Esophagus (tissue), 2 donors: ENCODE results near the gene NDE1. TPM values are rescaled to one million over a fixed set of nuclear protein-coding genes. Genes with fewer than 3 reads are reported as not detected.
"Not testable (repeated sequence)": the region's sequence is repeated elsewhere in the genome, so short reads cannot be mapped to it uniquely, and the experiment has no call there.

Experiments used
- H3K27ac ChIP-seq, 2 donors: one replicate each; pipeline ENCODE4 v1.5.1; 2013; ENCODE audit warnings: low read depth in 2 of 2, mild to moderate bottlenecking in 2 of 2, inconsistent platforms in 1 of 2, low read length in 1 of 2, moderate library complexity in 1 of 2
- H3K27me3 ChIP-seq, 2 donors: one replicate each; pipeline ENCODE4 v1.6.1; 2013; ENCODE audit warnings: low read length in 2 of 2, control low read depth in 1 of 2, mild to moderate bottlenecking in 1 of 2; ENCODE audit not compliant: insufficient read depth in 2 of 2, control insufficient read depth in 1 of 2
- H3K36me3 ChIP-seq, 2 donors: one replicate each; pipeline ENCODE4 v1.6.1; 2013; ENCODE audit warnings: low read length in 1 of 2; ENCODE audit not compliant: control insufficient read depth in 2 of 2, insufficient read depth in 2 of 2
- H3K4me1 ChIP-seq, 2 donors: one replicate each; pipeline ENCODE4 v1.6.1; 2013; ENCODE audit warnings: low read length in 1 of 2; ENCODE audit not compliant: control insufficient read depth in 2 of 2, insufficient read depth in 2 of 2
- H3K4me3 ChIP-seq, 2 donors: one replicate each; pipeline ENCODE4 v1.5.1; 2013; ENCODE audit warnings: low read length in 2 of 2, mild to moderate bottlenecking in 2 of 2, low read depth in 1 of 2, moderate library complexity in 1 of 2
- H3K9me3 ChIP-seq, 2 donors: one replicate each; pipeline ENCODE4 v1.6.1; 2013; ENCODE audit warnings: mild to moderate bottlenecking in 2 of 2, low read depth in 1 of 2, low read length in 1 of 2, moderate library complexity in 1 of 2; ENCODE audit not compliant: control insufficient read depth in 2 of 2, insufficient read depth in 1 of 2
- WGBS, 2 donors: extraction: QIAGEN DNeasy Blood & Tissue Kit; methylation state at CpG; one replicate each; pipeline ENCODE4 v1.1.7; 2013; 5-methylcytosine and 5-hydroxymethylcytosine counted together
- polyA plus RNA-seq, 2 donors: library from polyadenylated mRNA; stranded (reverse); fragments of 200-250 nt; gene quantifications; one replicate each; pipeline ENCODE4 v1.2.3, GENCODE V29; 2013
- donor health status: healthy with polysubstance abuse.
- donor health status: Bipolar disorder and iron deficiency.

NDE1 gene
- polyA plus RNA-seq, 2 donors = 11.6 to 14.3 TPM

- Histone ChIP-seq H3K4me1 (no peaks in the 10 kb centered on the region), H3K4me3 (peak overlapping the region; percentile 89 to 98), H3K27me3 (no peaks in the 10 kb centered on the region), H3K27ac (peak overlapping the region; percentile 97 to 98), H3K36me3 (peaks cover 4% of the 10 kb centered on the region in 2 donors), H3K9me3 (no peaks in the 10 kb centered on the region)
- WGBS, 2 donors = 0 to 1% methylated on average over 21 to 23 of the region's 23 CpGs
Measured at GRCh38 chr16:15642557-15643047, 7.4 kb upstream of the NDE1 start.

- Histone ChIP-seq H3K36me3 (peaks cover 2 to 4% of the 10 kb centered on the region in 2 donors), H3K27ac (peak within 1 kb of the TSS; percentile 98 to 100), H3K27me3 (no peaks in the 10 kb centered on the region), H3K4me1 (no peaks in the 10 kb centered on the region), H3K4me3 (peak within 1 kb of the TSS; percentile 89 to 98), H3K9me3 (no peaks in the 10 kb centered on the region)
- 1% methylated on average over 41 to 58 of the region's 58 CpGs for WGBS, 2 donors
Measured at GRCh38 chr16:15643048-15643945, 6.7 kb upstream of the NDE1 start, which contains the start of gene MARF1. TSS of gene MARF1 (minus strand) at chr16:15643154. CDS start at chr16:15639233, 3,921 bp downstream.

GRCh38 chr16:15643946-15644250, 6.1 kb upstream of the NDE1 start:
- Histone ChIP-seq H3K27me3 (no peaks in the 10 kb centered on the region), H3K36me3 (peaks cover under 1 to 2% of the 10 kb centered on the region in 2 donors), H3K9me3 (no peaks in the 10 kb centered on the region), H3K4me3 (peak overlapping the region in 1 of 2 donors; percentile 98), H3K4me1 (no peaks in the 10 kb centered on the region), H3K27ac (peak overlapping the region; percentile 98 to 100)
- WGBS, 2 donors = 16 to 17% methylated on average over 4 of the region's 4 CpGs

- H3K36me3 ChIP-seq = no peaks in the 10 kb centered on the region
- H3K9me3 ChIP-seq = no peaks in the 10 kb centered on the region
- no peaks in the 10 kb centered on the region for H3K4me1 ChIP-seq
- H3K27ac ChIP-seq = peak overlapping the region; percentile 81 to 98
- no peaks in the 10 kb centered on the region for H3K27me3 ChIP-seq
- 51 to 54% methylated on average over 9 of the region's 9 CpGs for WGBS, 2 donors
- H3K4me3 ChIP-seq = peak overlapping the region in 1 of 2 donors; percentile 98
Measured at GRCh38 chr16:15644267-15644961, 5.6 kb upstream of the NDE1 start.

GRCh38 chr16:15644962-15645465, 5.0 kb upstream of the NDE1 start:
- 54 to 63% methylated on average over 10 of the region's 10 CpGs for WGBS, 2 donors
- H3K9me3 ChIP-seq, H3K36me3 ChIP-seq, H3K27me3 ChIP-seq, H3K4me3 ChIP-seq, H3K4me1 ChIP-seq: not testable (repeated sequence)
- H3K27ac ChIP-seq = peak overlapping the region; percentile 76 to 77

GRCh38 chr16:15646557-15647293, 3.3 kb upstream of the NDE1 start:
- not testable (repeated sequence) for H3K4me3 ChIP-seq, H3K27ac ChIP-seq, H3K27me3 ChIP-seq, H3K9me3 ChIP-seq, H3K4me1 ChIP-seq, H3K36me3 ChIP-seq
- 74 to 77% methylated on average over 13 of the region's 13 CpGs for WGBS, 2 donors

- WGBS, 2 donors = 74 to 80% methylated on average over 7 of the region's 7 CpGs
- Histone ChIP-seq H3K27me3 (no peaks in the 10 kb centered on the region), H3K27ac (no peak overlapping the region), H3K4me3 (no peak overlapping the region), H3K9me3 (no peaks in the 10 kb centered on the region), H3K36me3 (peaks cover 0 to 2% of the 10 kb centered on the region in 2 donors), H3K4me1 (no peaks in the 10 kb centered on the region)
Measured at GRCh38 chr16:15647294-15648014, 2.6 kb upstream of the NDE1 start.

GRCh38 chr16:15648135-15648730, 1.8 kb upstream of the NDE1 start:
- WGBS, 2 donors = 93 to 94% methylated on average over 9 of the region's 9 CpGs

More at GRCh38 chr16:15648135-15648730, 1.8 kb upstream of the NDE1 start:
- Histone ChIP-seq H3K9me3 (no peaks in the 10 kb centered on the region), H3K4me3 (no peak overlapping the region), H3K4me1 (no peaks in the 10 kb centered on the region), H3K27me3 (no peaks in the 10 kb centered on the region), H3K27ac (no peak overlapping the region), H3K36me3 (peaks cover 0 to 2% of the 10 kb centered on the region in 2 donors)
